ENCODE data around the gene OMP.

The OMP gene

GRCh38 chr11:77072851-77073327 is 29.8 kb upstream of the OMP start:
- no peak for DNase-seq (ENCODE audit: low read depth in 1 of 2, low spot score in 1 of 2)
- in situ Hi-C loops (cut with HindIII; ENCODE audit: low pct_unique_long_range_greater_than_20kb, low sequenced_read_pairs): no loop called here
- no peak for TF ChIP-seq JUND (IDR thresholded peaks at IDR 0.05; ENCODE audit: low read depth)

DNA sequence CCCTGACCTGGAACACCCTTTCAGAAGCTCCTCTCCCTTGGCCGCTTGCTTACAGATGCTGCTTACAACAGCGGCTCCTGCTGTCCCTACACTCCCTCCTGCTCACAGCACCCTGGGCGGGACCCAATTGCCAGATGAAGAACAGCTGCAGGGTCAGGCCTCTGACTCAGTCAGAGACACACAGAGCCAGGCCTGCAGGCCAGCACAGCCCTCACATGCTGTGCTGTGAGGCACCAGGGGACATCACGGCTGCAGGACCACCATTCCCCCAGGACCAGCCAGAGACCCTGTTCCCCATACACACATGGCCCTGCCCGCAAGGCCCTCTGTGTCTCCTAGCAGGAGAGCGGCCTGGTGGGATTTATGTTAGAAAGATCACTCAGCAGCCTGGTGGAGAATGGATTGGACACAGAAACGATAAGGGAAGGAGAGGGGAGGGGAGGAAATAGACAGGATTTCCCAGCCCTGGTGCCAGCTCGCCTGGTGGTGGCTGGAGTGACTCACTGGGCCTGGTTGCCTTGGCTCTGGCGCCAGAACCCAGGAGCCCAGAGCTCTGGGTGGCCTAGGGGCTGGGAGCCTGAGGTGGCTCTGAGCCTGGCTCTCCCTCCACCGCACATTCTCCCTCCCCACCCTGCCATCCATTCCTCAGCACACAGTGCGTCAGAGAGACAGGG is 29.2 kb upstream of the OMP start:
- in situ Hi-C loops (cut with HindIII; ENCODE audit: low pct_unique_long_range_greater_than_20kb, low sequenced_read_pairs): no loop called here
- no peak for TF ChIP-seq JUND (IDR thresholded peaks at IDR 0.05; ENCODE audit: low read depth)

GRCh38 chr11:77074205-77074604 is 28.4 kb upstream of the OMP start:
- in situ Hi-C loops (cut with HindIII; ENCODE audit: low pct_unique_long_range_greater_than_20kb, low sequenced_read_pairs): no loop called here
- no peak for DNase-seq (ENCODE audit: low read depth in 1 of 2, low spot score in 1 of 2)
- TF ChIP-seq JUND (IDR thresholded peaks at IDR 0.05; ENCODE audit: low read depth): no peak

More for the DNA sequence above, 29.2 kb upstream of the OMP start:
- DNase-seq (ENCODE audit: low read depth in 1 of 2, low spot score in 1 of 2): no peak

DNA sequence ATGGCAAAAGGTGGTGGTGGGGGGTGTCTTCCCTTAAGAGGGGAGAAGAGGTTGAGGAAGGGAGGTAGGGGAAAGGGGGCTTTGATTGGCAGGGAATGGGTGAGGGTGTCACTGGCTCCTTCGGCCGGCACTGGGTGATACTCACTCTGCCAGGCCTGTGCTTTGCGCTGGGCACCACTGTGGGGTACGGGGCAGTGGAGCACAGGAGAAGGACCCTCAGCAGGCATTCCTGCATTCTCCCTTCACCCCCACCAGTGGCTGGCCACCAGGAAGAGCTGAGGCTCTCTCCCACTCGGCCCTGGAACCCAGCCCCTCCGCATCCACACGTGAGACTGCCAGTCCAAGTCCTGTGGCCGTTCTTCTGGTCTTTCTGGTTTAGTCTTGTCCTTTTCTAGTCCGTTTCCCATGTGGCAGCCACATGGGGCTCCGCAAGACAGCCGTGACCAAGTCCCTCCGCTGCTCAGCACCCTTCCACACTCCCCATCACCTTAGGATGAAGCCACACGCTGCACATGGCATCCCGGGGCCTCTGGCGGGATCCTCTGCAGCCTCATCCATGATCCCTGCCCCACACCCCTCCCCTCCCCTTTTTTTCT is 27.9 kb upstream of the OMP start:
- no peak for TF ChIP-seq JUND (IDR thresholded peaks at IDR 0.05; ENCODE audit: low read depth)
- DNase-seq (ENCODE audit: low read depth in 1 of 2, low spot score in 1 of 2): peak in 1 of 2 experiments; percentile 58
- in situ Hi-C loops (cut with HindIII; ENCODE audit: low pct_unique_long_range_greater_than_20kb, low sequenced_read_pairs): no loop called here

GRCh38 chr11:77075425-77075905 is 27.2 kb upstream of the OMP start:
- in situ Hi-C loops (cut with HindIII; ENCODE audit: low pct_unique_long_range_greater_than_20kb, low sequenced_read_pairs): no loop called here
- DNase-seq (ENCODE audit: low read depth in 1 of 2, low spot score in 1 of 2): no peak
- no peak for TF ChIP-seq JUND (IDR thresholded peaks at IDR 0.05; ENCODE audit: low read depth)

DNA sequence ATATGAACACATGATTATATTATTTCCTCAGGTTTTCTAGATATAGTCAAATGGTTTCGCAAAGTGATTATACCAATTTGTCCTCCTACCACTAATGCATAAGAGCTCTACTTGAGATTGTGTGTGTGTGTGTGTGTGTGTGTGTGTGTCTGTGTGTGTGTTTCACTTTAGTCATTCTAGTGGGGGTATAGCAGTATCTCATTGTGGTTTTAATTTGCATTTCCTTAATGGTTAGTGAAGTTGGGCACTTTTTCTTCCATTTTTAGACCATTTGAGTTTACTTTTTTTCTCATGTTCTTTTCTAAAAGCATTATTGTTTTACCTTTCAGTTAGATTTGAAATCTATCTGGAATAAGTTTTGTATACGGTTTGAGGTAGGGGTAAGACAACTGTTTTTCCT is 23.0 kb upstream of the OMP start:
- TF ChIP-seq JUND (IDR thresholded peaks at IDR 0.05; ENCODE audit: low read depth): no peak
- in situ Hi-C loops (cut with HindIII; ENCODE audit: low pct_unique_long_range_greater_than_20kb, low sequenced_read_pairs): no loop called here
- DNase-seq (ENCODE audit: low read depth in 1 of 2, low spot score in 1 of 2): no peak

DNA sequence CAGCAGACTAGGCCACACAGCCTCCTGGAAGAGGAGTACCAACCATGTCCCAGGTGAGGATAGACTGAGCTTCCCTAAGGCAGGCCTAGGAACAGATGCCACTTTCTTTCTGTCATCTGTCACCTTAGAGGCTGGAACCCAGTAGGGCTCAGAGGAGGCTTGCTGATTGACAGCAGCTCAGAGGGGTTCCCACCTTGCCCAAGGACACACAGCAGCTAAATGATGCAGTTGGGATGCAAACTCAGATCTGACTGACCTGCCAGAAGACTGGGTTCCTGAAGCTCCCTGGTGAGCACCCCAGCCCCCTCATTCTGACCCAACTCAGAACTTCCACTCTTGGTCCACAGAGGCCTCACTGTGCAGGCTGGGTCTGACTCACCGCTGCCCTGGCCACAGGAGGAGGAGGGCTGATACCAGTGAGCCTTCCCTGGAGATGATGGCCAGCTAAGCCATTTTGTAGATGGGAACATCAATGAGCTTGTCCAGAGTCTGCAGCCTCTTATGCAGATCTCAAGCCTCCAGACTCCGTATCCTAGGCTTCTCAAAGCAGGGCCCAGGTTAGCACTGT is 21.9 kb upstream of the OMP start:
- in situ Hi-C loops (cut with HindIII; ENCODE audit: low pct_unique_long_range_greater_than_20kb, low sequenced_read_pairs): no loop called here
- no peak for TF ChIP-seq JUND (IDR thresholded peaks at IDR 0.05; ENCODE audit: low read depth)
- no peak for DNase-seq (ENCODE audit: low read depth in 1 of 2, low spot score in 1 of 2)

DNA sequence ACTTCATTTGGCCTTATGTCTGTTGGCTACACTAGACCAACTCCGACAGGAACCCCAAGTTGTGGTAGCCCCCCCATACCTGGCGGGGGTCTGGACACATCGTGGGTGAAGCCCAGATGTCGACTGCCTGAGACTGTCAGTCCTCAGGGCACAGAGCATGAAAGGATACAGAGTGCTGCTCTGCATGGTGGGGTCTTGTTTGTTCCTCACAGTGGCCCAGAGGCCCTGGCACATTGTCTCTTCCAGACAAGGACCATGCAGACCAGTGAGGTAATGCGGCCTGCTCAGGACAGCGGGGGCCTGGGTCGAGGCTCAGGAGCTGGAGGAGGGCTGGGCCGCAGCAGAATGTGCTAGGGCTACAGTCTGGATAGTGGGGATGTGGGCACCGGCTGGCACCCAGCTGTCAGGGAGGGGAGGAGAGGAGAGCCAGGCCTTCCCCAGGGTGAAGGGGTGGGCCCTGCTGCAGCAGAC is 21.2 kb upstream of the OMP start:
- TF ChIP-seq JUND (IDR thresholded peaks at IDR 0.05; ENCODE audit: low read depth): no peak
- in situ Hi-C loops (cut with HindIII; ENCODE audit: low pct_unique_long_range_greater_than_20kb, low sequenced_read_pairs): no loop called here
- no peak for DNase-seq (ENCODE audit: low read depth in 1 of 2, low spot score in 1 of 2)

DNA sequence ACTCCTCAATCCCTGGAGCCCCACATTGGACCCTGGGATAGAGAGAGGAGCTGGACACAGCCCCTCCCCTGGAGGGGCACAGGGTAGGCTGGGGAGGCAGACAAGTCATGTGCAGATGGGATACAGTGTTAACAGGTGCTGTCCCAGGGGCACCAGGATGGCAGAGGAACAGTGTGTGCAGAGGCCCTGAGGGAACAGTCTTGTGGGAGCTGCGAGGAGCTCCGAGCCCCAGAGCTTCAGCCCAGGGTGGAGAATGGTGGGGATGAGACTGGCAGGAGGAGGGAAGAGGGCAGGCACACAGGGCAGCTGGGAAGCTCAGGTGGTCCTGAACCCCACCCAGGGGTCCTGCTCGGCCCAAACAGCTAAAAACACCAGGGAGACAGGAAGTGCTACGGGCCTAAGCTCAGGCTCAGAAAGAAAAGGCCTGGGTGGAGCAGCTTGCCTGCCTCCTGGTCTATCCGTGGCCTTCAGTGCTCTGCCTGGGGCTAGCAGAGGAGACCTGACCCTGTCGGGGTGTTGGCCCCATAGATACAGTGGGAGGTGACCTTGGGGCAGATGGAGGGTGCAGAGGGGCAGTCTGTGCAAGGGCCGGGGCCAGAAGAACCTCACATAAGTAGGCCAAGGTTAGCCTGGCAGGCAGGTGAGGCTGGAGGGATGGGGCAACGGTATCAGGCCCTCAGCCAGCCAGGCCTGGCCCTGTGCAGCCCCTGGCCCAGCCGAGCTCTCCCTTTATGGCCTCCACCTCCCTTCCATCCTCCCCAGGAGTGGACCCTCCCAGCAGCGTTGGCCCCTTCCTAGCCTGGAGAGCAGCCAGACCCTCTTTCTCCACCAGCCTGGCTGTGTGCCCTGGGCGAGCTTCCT is 20.4 kb upstream of the OMP start:
- DNase-seq (ENCODE audit: low read depth in 1 of 2, low spot score in 1 of 2): no peak
- no peak for TF ChIP-seq JUND (IDR thresholded peaks at IDR 0.05; ENCODE audit: low read depth)

DNA sequence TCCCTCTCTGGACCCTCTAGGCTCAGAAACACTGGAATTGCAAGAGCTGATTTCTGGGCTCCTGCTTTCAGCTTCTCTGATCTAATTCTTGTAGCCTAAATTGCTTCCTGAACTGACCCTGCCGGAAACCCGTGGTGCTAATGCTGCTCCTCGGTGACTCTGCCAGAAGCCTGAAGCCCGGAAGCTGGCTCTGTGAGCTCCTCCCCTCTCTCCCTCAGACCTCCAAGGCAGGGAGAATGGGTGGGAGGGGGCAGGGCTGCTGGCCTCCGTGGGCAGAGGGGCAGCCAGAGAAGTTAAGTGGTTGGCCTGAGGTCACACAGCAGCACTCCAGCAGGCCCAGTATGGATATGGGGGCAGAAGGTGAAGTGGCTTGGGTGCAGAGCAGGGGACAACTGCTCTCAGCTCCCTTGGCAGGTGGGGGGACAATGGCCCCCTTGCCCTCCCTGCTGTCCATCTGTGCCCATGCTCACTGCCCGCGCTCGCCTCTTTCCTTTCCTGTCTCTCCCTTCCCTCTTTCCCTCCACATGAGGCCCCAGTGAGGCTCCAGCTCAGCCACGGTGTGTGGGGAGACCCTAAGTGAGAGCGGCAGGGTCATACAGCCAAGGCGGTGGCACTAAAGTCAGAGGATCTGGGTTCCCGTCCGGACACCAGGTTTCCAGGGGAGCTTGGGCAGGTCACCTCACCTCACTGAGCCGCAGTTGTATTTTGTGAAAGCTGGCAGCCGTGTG is 19.6 kb upstream of the OMP start:
- no peak for TF ChIP-seq JUND (IDR thresholded peaks at IDR 0.05; ENCODE audit: low read depth)
- in situ Hi-C loops (cut with HindIII; ENCODE audit: low pct_unique_long_range_greater_than_20kb, low sequenced_read_pairs): no loop called here
- no peak for DNase-seq (ENCODE audit: low read depth in 1 of 2, low spot score in 1 of 2)

More for the DNA sequence above, 20.4 kb upstream of the OMP start:
- in situ Hi-C loops (cut with HindIII; ENCODE audit: low pct_unique_long_range_greater_than_20kb, low sequenced_read_pairs): no loop called here

DNA sequence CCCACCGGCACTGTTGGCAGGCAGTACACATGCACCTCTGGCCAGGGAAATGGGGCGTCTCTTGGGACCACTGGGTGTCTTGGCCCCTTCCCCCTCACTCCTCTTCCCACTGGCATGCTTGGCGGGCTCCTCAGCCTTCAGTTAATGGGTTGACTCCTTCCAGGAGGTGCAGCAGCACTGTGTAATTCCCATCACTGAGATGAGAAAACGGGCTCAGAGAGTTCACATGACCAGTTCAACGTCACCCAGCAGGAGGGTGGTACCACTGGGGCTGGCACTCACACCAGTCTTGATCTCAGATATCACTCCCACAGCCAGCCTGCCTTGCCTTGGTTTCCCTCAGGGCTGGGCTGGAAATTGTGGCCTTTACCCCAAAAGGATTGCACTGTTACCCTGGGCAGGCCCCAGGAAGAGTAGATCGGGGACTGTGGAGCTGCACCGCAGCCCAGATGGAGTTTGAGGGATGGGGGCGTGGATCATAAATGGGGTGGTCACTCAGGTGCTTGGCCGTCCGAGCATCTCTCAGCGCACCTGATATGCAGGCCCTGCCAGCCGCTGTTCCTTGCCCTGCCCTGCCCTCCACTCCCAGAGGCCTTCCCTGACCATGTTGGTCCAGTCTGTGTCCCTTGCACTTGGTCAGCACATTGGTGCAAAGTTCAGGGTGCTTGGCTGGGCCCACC is 18.9 kb upstream of the OMP start:
- DNase-seq (ENCODE audit: low read depth in 1 of 2, low spot score in 1 of 2): no peak
- in situ Hi-C loops (cut with HindIII; ENCODE audit: low pct_unique_long_range_greater_than_20kb, low sequenced_read_pairs): no loop called here
- no peak for TF ChIP-seq JUND (IDR thresholded peaks at IDR 0.05; ENCODE audit: low read depth)

Data from T47D (cell line).